Hematopoietic multipotent progenitor cell (in vitro differentiated cells): Measurements from ENCODE around the gene ZMAT3. TPM values are rescaled to one million over a fixed set of nuclear protein-coding genes. Genes with fewer than 3 reads are reported as not detected.
A peak's percentile ranks its signal among the peaks of the same experiment; 100 is the strongest.
"Not testable (repeated sequence)": the region's sequence is repeated elsewhere in the genome, so short reads cannot be mapped to it uniquely, and the experiment has no call there.

Source experiments
- DNase-seq, 3 donors: peaks; one replicate each; pipeline ENCODE4 v3.0.0-alpha.2; 2011 to 2015; ENCODE audit warnings: low read depth in 2 of 3, low spot score in 2 of 3
- total RNA-seq: library from RNA; depleted of rRNA; stranded (reverse); fragments of >200 nt; gene quantifications from one replicate; pipeline ENCODE4 v1.2.3, GENCODE V29; 2012

Gene ZMAT3, protein sequence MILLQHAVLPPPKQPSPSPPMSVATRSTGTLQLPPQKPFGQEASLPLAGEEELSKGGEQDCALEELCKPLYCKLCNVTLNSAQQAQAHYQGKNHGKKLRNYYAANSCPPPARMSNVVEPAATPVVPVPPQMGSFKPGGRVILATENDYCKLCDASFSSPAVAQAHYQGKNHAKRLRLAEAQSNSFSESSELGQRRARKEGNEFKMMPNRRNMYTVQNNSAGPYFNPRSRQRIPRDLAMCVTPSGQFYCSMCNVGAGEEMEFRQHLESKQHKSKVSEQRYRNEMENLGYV
- 0.81 TPM for total RNA-seq

DNA sequence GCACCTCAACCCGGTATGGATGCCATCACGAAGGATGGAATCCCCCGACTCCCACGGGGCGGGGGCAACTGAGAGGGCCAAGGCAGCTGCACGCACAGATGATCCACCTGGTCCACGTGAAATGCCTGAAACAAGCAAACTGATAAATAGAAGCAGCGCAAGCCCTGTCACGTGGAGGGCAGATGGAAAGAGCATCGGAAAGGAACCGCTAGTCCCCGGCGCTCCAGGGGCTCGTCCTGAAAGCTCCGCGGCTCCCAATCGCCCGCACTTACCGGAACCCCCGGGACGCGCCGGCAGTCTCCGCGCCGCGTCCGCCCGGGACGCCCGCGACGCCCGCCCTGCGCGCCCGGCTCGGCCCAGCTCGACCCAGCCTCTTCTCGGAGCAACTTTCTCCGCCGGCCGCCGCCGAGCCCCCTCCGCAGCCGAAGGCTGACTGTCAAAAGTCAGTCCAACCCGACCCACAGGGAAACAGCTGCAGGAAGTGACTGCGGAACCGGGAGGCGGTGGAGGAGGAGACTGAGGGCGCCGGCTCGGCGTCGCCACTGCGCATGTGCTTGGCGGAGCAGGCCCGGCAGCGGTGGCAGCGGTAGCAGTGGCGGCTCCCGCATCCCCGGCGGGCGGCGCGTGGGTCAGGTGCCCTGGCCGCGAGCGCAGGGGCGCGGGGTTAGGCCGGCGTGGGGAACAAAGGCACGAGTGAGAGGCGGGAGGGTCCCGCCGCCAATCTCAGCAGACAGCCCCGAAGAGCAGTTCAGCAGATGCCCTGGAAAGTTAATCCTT, at the start of gene ZMAT3:
Gene ZMAT3, minus strand, starts transcription at position 487 of the 777 bp plus-strand sequence. CDS start 4,057 bp downstream, outside the sequence.
- DNase-seq = peak; percentile 65 to 93 (median 91)

DNA sequence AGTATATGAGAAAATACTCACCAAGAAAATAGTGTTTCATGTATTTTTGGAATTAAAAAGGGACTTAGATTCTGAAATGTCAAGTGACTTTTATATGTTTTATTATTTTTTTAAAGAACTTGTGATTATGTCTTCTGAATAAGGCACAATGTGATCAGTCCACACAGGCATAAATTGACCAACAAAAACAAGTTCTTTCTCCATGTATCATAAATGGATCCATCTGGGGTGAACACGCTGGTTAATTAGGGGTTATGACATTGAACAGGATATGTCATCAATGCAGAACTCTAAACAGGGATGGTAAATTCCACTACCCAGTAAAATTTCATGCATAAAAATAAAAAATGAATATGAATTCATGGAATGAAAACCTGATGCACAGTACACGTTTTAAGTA, 45.2 kb upstream of the ZMAT3 start:
- DNase-seq = no peak

DNA sequence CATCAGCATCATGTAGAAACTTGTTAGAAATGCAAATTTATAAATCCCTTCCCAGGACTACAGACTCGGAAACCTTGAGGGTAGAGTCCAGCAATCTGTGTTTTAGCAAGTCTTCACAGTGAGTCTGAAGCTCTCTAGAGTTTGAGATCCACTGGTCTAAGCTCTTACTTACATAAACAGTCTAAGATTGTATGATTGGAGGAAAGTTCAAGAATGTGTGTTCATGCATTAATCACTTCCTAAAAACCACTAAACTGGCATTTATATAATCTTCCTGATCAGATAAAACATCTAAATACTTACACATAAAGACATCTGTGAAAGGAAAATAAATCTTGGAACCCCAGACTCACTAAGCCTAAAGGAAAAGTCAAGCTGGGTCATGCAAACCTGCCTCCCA, 43.8 kb upstream of the ZMAT3 start:
- not testable (repeated sequence) for DNase-seq

DNA sequence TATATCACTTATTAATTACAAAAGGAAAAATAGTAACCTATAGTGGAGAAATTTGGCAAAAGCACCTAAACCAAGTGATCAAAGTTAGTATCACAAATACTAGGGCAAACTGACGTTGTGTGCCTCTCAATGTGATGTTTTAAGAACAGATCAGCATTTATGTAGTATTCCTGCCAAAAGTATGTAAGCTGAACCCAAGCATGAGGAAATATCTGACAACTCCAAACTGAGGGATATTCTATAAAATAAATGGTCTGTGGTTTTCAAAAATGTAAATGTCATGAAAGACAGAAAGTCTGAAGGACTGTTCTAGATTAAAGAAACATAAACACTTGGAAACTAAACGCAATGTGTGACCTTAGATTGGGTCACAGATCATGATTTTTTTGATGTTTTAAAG, 42.3 kb upstream of the ZMAT3 start:
- no peak for DNase-seq

DNA sequence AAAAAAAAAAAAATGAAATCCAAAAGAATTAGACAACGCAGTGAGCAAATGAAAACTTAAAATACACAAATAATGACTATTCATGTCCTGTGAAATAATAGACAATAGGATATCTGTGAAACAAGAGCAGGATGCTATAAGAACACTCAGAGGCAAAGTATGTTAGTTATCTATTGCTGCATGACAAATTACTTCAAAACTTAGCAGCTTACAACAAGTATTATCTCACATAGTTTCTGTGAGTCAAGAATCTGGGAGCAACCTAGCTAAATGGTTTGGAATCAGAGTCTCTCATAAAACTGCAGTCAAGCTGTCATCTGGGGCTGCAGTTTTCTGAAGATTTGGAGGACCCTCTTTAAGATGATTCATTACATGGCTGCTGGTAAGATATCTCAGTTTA, 36.5 kb upstream of the ZMAT3 start:
- DNase-seq = no peak

DNA sequence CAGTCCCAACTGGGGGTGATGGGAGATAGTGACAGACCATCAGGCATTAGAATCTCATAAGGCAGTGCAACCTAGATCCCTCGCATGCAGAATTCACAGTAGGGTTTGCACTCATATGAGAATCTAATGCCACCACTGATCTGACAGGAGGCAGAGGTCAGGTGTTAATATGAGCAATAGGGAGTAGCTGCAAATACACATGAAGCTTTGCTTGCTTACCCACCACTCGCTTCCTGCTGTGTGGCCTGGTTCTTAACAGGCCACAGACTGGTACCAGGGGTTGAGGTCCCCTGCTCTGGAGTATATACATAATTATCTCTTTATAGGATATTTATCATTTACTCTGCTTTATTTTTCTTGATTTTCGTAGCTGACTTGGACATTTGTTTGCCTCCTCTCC, 36.0 kb upstream of the ZMAT3 start:
- no peak for DNase-seq

DNA sequence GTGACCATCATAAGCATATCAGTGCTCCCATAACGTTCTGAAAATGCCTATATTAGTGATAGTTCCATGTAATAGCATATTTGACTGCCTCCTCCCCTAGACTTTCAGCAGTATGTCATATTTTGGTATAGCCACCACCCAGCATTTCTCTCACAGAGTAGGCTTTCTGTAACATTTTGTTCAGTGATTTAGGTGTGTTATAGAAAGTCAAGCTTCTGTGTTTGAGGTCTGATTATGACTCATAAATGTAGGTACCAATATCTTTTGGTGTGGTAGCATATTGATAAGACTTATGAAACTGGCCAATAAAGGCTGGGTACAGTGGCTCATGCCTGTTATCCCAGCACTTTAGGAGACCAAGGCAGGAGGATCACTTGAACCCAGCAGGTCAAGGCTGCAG, 34.3 kb upstream of the ZMAT3 start:
- DNase-seq = no peak

DNA sequence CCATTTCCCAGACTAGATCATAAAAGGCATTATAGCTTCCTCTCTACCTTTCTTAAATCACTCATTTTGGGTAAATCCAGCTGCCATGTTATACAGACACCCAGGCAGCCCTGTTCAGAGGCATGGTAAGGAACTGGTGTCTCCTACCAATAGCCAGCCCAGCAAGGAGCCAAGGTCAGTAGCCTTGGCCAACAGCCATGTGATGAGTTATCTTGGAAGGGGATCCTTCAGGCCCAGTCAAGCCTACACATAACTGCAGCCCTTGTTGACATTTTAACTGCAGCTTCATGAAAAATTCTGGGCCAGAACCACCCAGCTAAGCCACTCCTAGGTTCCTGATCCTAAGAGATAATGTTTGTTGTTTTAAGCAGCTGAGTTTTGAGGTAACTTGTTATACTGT, 29.0 kb upstream of the ZMAT3 start:
- no peak for DNase-seq

DNA sequence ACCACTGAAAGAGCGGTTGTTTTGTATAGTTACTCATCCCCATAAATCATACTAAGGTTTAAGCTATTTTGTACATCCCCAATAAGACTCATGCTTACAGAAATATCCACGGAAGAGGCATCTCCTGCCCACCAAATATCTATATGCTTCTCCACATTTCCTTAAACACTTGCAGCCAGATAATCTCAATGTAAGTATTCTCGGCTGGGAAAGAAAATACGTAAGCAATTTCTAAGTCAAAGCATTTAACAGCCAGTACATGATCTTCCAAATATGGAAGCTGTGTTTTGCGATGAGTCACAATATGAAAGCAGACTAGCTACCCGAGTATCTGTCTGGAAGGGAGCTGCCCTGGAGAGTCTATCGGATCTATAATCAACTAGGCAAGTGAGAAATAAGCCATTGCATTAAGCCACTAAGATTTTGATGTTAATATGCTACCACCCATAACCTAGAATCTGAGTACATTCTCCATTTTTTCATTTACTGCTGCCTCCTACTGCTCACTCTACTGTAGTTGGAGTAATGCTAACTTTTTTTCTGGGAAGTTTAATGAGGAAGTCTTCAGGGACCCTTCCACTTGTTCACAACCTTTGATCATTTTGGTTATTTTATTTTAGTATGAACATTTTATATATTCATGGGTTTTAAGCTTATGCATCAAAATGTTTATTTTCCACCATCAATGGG, 26.9 kb upstream of the ZMAT3 start:
- DNase-seq = no peak

DNA sequence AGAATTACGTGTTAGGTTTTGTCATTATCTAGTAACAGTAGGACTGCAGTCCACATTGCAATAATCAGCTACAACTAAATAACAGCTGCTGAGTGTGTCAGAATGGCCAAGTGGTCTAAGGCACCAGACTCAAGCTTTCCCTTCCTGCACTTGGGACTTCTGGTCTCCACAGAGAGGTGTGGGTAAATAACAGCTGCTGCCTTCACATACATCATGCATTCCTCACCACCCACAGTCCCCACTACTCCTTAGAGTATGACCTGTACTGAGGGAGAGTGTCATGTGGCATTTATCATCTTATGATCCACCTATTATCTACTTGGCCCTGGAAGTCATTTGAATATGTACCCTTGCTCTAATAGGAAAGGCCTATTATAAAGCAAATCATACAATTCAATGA, 22.2 kb upstream of the ZMAT3 start:
- no peak for DNase-seq

DNA sequence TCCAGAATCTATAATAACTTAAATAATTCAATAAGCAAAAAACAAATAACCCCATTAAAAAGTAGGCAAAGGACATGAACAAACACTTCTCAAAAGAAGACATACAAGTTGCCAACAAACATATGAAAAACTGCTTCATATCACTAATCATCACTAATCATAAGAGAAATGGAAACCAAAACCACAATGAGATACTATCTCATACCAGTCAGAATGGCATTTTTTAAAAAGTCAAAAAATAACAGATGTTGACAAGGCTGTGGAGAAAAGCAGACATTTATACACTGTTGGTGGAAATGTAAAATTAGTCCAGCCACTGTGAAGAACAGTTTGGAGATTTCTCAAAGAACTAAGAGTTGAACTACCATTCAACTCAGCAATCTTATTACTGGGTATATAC, 19.5 kb upstream of the ZMAT3 start:
- DNase-seq = no peak

DNA sequence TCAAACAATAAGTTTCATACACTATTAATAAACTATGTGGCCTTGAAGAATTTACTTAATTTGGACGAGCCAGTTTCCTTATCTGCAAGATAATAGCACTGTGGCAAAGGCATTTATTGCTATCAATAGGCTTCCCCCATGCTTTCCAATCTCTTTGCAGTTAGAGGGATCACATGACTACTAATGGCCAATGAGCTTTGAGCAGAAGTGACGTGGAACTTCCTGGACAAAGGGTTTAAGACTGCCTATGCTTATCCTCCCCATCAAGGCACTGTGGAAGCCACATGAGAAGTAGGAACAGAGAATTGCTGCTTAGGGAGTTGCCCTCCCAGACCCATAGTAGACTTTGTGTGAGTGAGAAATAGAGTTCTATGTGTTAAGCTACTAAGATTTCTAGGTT, 16.7 kb upstream of the ZMAT3 start:
- no peak for DNase-seq

DNA sequence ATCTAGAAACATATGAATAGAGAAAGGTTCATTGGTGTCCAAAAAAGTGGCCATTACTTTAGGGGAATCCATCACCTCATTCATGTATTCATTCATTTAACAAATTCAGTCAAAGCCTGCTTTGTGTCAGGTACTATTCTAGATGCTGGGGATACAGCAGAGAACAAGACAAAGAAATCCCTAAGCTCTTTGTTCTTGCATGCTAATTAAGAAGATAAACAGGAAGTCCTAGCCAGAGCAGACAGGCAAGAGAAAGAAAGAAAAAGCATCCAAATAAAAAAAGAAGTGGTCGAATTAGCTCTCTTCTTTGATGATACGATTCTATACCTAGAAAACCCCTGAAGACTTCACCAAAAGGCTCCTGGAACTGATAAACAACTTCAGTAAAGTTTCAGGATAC, 12.4 kb upstream of the ZMAT3 start:
- DNase-seq = no peak

DNA sequence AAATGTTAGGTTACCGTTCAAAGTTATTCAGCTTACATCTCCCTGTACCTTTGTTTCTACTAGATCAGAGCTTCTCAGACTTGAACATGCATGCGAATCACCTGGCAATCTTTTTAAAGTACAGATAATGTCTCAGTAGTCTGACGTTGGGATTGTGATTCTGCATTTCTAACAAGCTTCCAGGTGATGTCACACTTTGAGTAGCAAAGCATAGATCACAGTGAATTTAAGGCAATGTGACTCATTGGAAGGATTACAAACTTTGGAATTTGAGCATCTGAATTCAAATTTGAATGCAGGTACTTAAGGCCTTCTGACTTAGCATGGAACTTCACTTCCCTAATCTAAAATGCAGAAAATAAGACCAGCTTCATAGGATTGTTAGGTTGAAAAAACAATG, 10.8 kb upstream of the ZMAT3 start:
- DNase-seq = no peak

DNA sequence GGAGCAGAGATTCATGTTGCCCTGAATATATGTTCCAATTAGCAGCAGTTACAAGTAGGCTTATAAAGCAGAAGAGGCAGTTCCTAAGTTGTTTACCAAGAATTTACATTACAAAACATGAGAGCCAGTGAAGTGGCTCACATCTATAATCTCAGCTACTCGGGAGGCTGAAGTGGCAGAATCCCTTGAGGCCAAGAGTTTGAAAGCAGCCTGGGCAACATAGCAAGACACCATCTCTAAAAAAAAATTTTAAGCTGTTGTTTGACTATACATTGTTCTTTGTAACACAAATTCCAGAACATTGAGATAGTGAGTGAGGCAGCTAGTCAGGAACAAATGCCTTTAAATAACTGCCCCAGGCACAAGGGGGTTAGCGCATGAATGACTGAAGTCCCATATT, 10.3 kb upstream of the ZMAT3 start:
- DNase-seq = no peak

DNA sequence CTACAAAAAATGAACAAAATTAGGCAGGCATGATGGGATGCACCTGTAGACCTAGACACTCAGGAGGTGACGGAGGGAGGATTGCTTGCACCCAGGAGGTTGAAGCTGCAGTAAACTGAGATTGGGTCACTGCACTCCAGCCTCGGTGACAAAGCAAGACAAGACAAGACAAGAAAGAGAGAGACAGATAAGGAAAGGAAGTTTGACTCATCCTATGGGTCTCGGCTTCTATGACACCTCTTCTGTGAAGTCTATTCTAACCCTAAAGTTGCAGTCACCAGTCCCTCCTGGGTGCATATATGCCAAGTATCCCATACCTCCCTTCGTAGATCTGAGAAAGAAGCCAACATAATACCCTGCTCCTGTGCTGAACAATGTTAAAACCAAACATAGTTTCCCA, 7.9 kb upstream of the ZMAT3 start:
- no peak for DNase-seq

DNA sequence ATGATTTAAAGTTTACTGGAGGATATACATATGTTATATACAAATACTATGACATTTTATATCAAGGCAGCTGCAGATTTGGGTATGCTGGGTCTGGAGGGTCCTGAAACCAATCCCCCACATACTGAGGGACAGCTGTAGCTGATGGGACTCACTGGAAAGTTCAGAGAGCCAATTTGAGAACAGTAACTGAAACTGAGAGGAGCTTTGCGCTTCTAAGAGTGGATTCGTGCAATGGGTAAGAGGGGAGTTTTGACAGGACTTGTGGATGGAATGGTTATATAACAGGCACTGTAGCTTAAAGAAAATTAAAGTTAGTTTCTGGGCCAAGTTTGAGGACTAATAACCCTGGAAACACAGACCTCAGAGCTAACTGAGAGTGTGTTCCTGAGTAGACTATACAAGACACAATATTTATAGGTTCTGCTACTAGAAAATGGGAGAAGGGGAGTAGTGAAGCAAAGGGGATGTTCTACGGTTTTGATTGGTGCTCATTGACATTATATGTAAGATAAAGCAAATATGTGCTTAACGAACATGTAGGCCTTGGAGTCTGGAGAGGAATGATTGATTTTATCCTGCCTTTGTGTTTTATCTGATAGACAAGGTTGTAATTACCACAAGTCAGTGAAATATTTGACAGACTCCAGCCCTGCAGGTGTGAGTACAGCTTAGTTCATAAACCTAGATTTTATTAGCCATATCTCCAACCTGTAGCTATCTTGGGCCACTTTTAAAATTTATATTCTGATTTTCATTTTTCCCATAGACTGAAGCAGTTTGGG, 4.8 kb upstream of the ZMAT3 start:
- DNase-seq = no peak

DNA sequence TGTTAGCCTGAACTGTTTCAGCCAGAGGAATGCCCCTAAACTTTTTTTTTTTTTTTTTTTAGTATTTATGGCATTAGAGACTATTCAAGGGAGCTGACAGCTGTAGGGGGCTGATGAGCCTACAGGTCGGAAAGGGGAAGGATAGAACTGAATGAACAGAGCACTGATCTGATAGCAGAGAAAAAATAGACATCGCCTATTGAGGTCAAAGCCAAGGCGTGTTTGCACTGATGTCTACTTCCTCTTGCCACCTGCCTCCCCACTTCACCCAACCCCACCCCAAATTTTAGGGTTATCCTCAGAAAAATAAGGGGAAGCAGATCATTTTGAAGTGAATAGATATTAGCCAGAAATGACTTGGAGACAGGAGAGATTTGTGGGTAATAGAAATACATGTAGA, 3.0 kb upstream of the ZMAT3 start:
- DNase-seq = peak in 2 of 3 donors; percentile 14 to 57

DNA sequence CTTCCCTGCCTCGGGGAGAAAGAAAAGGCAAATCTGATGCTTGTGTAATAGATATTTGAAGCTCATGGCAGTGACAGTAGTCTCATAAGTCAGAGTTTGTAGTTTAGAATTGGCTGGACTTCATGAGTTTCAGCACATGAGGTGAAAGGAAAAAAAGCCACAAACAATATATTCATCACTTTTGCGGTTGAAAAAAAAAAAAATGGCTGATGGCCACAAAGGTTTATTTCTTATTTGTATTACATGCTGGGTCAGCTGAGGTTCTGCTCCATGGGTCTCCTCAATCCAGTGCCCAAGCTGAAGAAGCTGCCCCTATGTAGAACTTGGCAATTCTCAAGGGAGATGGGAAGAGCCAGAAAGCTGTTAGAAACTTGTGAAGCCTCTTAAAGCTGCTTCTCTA, 2.2 kb upstream of the ZMAT3 start:
- no peak for DNase-seq

DNA sequence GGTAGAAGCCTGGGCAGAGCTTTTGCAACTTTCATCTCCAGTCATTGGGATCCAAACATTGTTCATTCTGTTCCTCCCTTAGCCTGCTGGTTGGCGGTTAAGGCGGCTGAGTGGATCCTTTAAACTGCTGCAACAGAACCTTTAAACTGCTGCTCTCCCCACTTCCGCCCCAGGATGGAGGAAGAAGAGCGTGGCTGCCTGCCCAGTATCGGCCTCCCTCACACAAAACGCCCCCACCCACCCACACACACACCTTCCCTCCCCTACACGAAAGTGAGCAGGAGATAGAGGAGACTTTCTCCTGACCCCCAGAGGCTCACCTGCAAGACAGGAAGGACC, 460 bp upstream of the ZMAT3 start:
- DNase-seq = peak; percentile 14 to 64 (median 45)

DNA sequence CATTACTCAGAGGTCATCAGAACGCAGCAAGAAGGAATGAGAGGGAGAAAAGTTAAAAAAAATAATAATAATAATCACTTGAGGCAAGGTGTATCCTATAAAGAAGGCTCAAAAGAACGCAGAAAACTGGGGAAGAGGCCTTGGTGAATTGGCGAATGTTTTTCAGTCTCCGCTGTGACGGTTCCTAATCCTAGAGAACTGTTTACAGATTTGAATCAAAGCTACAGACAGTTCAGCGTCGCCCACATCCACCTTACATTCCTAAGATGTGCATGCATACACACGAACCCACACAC, 634 bp downstream of the ZMAT3 start:
- DNase-seq = no peak
